ENCODE measurements around the gene SEPHS1.

Gene SEPHS1

GRCh38 chr10:13328613-13329012 lies 19.5 kb downstream of the SEPHS1 start:
- no peak for DNase-seq (ENCODE audit: low read depth, low spot score)

- no peak for DNase-seq (ENCODE audit: low read depth, low spot score)
Measured at GRCh38 chr10:13328126-13328525, 20.0 kb downstream of the SEPHS1 start.

GRCh38 chr10:13327534-13327933 lies 20.6 kb downstream of the SEPHS1 start:
- no peak for DNase-seq (ENCODE audit: low read depth, low spot score)

- DNase-seq (ENCODE audit: low read depth, low spot score) = no peak
Measured at GRCh38 chr10:13322615-13323148, 25.4 kb downstream of the SEPHS1 start.

GRCh38 chr10:13321576-13321975 lies 26.5 kb downstream of the SEPHS1 start:
- DNase-seq (ENCODE audit: low read depth, low spot score) = no peak

- DNase-seq (ENCODE audit: low read depth, low spot score) = no peak
Measured at GRCh38 chr10:13319166-13319565, 28.9 kb downstream of the SEPHS1 start.

GRCh38 chr10:13317474-13317873 lies 30.6 kb downstream of the SEPHS1 start:
- no peak for DNase-seq (ENCODE audit: low read depth, low spot score)

GRCh38 chr10:13316635-13317311 lies 31.3 kb downstream of the SEPHS1 start:
- DNase-seq (ENCODE audit: low read depth, low spot score) = no peak

GRCh38 chr10:13315361-13315760 lies 32.7 kb downstream of the SEPHS1 start:
- DNase-seq (ENCODE audit: low read depth, low spot score) = no peak

GRCh38 chr10:13311177-13311575 lies 36.9 kb downstream of the SEPHS1 start:
- no peak for DNase-seq (ENCODE audit: low read depth, low spot score)

- no peak for DNase-seq (ENCODE audit: low read depth, low spot score)
Measured at GRCh38 chr10:13310518-13311176, 37.4 kb downstream of the SEPHS1 start.

- no peak for DNase-seq (ENCODE audit: low read depth, low spot score)
Measured at GRCh38 chr10:13309792-13310191, 38.3 kb downstream of the SEPHS1 start.

GRCh38 chr10:13308096-13308495 lies 40.0 kb downstream of the SEPHS1 start:
- DNase-seq (ENCODE audit: low read depth, low spot score) = no peak

- no peak for DNase-seq (ENCODE audit: low read depth, low spot score)
Measured at GRCh38 chr10:13306103-13306502, 42.0 kb downstream of the SEPHS1 start.

- DNase-seq (ENCODE audit: low read depth, low spot score) = no peak
Measured at GRCh38 chr10:13302821-13303555, 45.1 kb downstream of the SEPHS1 start.

GRCh38 chr10:13299437-13300287 lies 48.4 kb downstream of the SEPHS1 start, which contains the start of gene PHYH:
TSS of gene PHYH (minus strand) at chr10:13300064. CDS start at chr10:13300042, 22 bp downstream.
- DNase-seq (ENCODE audit: low read depth, low spot score) = peak; percentile 44

GRCh38 chr10:13298748-13299436 lies 49.2 kb downstream of the SEPHS1 start:
- no peak for DNase-seq (ENCODE audit: low read depth, low spot score)

GRCh38 chr10:13296476-13296875 lies 51.6 kb downstream of the SEPHS1 start:
- no peak for DNase-seq (ENCODE audit: low read depth, low spot score)

- no peak for DNase-seq (ENCODE audit: low read depth, low spot score)
Measured at GRCh38 chr10:13294784-13295183, 53.3 kb downstream of the SEPHS1 start.

GRCh38 chr10:13291821-13292773 lies 56.0 kb downstream of the SEPHS1 start:
- DNase-seq (ENCODE audit: low read depth, low spot score) = no peak

Measured in activated naive CD8-positive, alpha-beta T cell treated with anti-CD3 and anti-CD28 coated beads, Interleukin-2, amount 50 U/mL, for 16 hours (primary cell).